GM12801 (cell line): ENCODE data around the gene TRUB1.

Experiments used
- TF ChIP-seq, protein P1 (sequence below): IDR thresholded peaks from one replicate; pipeline ENCODE4 v1.5.1; 2011; ENCODE audit warnings: control low read depth; ENCODE audit not compliant: insufficient read length; ENCODE audit errors: extremely low read depth

The TRUB1 gene

DNA sequence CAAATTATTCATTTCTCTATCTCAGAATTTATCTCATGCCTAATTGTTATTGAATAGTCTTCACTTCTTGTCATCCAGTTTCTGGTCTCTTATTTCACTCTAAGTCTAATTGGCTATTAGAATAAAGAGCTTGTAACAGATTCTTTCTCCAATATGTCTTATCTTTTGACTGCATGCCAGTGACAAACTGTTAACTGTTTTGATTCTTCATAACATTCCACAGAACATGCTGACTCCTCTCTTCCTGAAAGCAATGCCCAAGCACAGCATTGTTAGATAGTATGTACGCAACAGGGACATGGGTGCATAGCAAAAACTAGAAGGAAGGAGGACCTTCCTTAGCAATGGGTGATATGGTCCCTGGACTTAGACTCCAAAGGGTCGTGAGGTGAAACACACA is 65.4 kb downstream of the TRUB1 start:
- TF ChIP-seq, protein P1, sequence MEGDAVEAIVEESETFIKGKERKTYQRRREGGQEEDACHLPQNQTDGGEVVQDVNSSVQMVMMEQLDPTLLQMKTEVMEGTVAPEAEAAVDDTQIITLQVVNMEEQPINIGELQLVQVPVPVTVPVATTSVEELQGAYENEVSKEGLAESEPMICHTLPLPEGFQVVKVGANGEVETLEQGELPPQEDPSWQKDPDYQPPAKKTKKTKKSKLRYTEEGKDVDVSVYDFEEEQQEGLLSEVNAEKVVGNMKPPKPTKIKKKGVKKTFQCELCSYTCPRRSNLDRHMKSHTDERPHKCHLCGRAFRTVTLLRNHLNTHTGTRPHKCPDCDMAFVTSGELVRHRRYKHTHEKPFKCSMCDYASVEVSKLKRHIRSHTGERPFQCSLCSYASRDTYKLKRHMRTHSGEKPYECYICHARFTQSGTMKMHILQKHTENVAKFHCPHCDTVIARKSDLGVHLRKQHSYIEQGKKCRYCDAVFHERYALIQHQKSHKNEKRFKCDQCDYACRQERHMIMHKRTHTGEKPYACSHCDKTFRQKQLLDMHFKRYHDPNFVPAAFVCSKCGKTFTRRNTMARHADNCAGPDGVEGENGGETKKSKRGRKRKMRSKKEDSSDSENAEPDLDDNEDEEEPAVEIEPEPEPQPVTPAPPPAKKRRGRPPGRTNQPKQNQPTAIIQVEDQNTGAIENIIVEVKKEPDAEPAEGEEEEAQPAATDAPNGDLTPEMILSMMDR = no peak

DNA sequence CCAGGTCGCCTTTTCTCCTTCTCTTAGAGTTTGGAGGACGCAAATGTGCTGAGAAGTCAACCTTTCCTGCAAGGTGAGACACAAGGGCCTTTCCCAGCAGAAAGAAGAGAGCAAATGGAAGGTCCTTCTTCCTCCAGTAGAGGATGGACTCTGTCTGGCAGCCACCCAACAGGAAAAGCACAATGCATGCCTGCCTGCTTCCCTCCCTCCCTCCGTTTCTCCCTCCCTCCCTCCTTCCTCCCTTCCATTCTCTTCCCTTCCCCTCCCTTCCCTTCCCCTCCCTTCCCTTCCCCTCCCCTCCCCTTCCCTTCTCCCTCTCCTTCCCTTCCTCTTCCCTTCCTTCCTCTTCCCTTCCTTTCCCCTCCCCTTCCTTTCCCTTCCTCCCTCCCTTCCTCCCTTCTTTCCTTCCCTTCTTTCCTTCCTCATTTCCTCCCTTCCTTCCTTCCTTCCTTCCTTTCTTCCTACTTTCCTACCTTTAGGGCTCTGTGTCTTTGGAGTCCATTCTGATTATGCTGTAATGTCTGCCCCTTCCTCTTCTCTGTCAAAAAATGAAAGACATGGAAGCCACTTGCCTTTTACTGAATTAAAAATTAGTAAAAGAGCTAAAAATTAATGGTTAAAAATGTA is 66.4 kb downstream of the TRUB1 start:
- TF ChIP-seq, protein P1 = no peak

DNA sequence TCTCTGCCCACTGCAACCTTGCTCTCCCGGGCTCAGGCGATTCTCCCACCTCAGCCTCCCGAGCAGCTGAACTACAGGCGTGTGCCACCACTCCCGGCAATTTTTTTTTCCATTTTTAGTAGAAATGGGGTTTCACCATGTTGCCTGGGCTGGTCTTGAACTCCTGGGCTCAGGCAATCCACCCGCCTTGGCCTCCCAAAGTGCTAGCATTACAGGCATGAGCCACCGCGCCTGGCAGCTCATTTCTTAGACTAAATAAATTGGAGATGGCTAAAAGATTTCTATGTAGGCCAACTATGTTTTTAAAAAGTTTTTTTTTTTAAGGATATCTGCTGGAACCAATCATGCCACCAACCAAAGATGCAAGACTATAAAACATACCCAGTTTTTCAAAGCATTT is 67.8 kb downstream of the TRUB1 start:
- TF ChIP-seq, protein P1 = no peak

DNA sequence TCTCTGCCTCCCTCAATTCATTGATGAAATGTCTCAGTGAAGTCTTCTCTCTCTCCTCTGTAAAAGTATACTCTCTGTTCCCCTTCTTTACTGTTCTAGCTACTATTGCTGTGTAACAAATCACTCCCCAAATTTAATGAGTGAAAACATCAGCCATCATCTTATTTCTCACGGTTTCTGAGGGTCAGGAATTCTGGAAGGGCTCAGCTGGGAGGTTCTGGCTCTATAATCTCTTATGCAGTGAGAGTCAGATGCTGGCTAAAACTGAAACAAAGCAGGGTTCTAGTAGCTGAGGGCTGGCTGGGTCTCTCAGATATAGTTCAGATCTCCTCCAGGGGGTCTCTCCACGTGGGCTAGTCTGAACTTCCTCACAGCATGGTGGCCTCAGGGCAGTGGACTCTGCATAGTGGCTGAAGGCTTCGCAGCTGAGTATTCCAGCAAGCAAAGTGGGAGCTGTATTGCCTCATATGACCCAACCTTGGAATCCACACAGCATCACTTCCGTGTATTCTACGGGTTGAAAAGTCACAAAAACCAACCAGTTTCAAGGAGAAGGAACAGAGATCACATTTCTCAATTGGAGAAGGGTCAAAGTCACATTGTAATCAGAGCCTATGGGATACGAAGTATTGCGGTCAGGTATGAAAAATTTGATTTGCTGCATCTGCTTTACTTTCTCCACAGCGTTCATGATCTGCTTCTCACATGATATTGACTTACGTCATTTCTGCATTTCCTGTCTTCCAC is 80.4 kb downstream of the TRUB1 start:
- TF ChIP-seq, protein P1 = no peak

DNA sequence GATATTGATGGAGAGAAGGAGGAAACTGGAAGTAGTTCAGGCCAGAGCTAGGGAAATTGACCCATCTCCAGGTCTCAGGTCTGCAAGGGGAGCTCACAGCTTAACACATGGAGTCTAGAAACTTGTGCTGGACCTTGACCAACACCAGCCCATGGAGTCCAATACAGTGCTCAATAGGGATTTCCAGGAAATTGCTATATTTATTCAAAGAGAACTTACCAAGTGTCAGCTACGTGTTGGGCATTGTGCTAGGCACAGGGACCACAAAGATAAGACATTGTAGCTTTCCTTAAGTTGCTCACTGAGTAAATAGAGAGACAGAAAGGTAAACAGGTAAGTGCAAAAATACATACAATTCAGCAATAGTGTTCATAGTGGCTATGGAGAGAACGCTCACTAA is 82.5 kb downstream of the TRUB1 start:
- TF ChIP-seq, protein P1 = no peak

DNA sequence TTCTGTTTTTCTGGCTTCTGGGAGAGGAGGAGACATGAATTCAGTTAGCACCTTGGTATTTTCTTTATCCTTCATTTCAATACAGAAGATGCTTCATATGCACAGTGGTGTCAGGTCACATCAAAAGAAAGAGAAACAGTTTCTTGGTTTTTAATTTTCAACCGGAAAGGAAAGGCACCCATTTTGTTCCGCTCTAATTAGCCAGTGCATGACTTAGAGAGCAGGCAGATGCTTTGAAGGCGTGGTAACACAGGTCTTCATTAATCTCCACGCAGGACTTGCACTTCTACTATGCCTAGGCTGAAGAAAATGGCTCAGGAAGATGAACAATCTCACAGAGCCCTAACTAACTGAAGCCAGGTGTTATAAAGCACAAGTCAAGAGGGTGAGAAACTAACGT is 84.7 kb downstream of the TRUB1 start:
- TF ChIP-seq, protein P1 = no peak

DNA sequence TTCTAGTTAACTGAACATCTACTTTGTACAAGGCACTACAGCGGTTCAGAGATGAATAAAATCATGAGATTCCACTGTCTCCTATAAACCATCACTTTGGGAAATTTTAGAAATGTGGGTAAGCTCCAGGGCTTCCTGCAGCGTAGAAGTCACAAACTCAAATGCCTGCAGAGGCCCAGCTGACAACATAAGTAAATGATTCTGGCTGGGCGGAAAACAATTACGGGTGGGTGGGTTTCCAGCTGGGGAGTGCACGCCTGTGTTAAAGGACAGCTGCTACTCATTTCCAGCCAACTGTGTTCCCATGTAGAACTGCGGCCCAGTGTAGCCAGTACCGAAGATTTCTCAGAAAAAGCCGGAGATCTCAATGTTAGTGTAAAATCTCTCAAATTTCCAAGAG is 85.7 kb downstream of the TRUB1 start:
- TF ChIP-seq, protein P1 = no peak
